ENCODE results near the gene BAK1. TPM values are rescaled to one million over a fixed set of nuclear protein-coding genes. Genes with fewer than 3 reads are reported as not detected.

The BAK1 gene
- total and polyA plus RNA-seq, 2 experiments from 2014 or later, result 18.6 to 33.1 TPM

DNA sequence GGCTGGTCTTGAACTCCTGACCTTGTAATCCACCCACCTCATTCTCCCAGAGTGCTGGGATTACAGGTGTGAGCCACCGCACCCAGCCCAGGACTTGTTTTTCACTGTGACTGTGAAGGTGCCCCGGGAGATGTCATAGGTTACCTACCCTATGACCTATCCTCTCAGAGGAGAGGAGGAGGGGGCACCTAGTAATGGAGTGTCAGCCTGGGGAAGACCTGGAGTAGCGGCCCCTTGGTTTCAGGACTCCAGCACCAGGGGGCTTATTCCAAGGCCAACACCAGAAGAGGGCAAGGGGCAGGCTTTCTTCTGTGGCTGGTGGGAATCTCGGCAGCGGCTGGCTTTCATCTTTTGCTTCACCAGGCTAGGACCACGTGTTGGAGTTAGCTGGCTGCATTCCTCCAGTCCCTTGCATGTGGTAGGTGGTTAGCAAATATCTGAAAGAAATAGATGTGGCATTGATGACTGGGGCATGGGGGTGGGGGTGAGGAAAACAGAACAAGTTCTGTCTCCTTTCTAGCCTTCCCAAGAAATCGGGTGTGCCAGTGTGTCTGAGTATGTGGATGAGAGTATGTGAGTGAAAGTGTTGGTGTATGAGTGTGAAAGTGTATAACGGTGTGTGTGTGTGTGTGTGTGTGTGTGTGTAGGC lies 33.2 kb upstream of the BAK1 start:
- WGBS (ENCODE audit: low lambda C conversion rate, missing lambda C conversion rate), result 71% methylated on average over 8 of the region's 8 CpGs
- Histone ChIP-seq H3K4me1 (ENCODE audit: insufficient read depth) (peaks cover 10% of the 10 kb centered on the region), H3K4me3 (no peak overlapping the region), H3K27me3 (no peaks in the 10 kb centered on the region), H3K27ac (no peak overlapping the region), H3K9me2 (replicated peaks; ENCODE audit: insufficient read depth) (no peaks in the 10 kb centered on the region), H3K36me3 (replicated peaks; ENCODE audit: insufficient read depth, low read depth) (no peaks in the 10 kb centered on the region), H3K9me3 (ENCODE audit: low read depth) (no peaks in the 10 kb centered on the region), H2AFZ (no peak overlapping the region), H3K4me2 (no peak overlapping the region), H4K20me1 (ENCODE audit: insufficient read depth, poor library complexity, severe bottlenecking) (no peaks in the 10 kb centered on the region), H3K79me2 (no peaks in the 10 kb centered on the region)
- DNase-seq (ENCODE audit: low spot score), result no peak
- TF ChIP-seq, protein P1, sequence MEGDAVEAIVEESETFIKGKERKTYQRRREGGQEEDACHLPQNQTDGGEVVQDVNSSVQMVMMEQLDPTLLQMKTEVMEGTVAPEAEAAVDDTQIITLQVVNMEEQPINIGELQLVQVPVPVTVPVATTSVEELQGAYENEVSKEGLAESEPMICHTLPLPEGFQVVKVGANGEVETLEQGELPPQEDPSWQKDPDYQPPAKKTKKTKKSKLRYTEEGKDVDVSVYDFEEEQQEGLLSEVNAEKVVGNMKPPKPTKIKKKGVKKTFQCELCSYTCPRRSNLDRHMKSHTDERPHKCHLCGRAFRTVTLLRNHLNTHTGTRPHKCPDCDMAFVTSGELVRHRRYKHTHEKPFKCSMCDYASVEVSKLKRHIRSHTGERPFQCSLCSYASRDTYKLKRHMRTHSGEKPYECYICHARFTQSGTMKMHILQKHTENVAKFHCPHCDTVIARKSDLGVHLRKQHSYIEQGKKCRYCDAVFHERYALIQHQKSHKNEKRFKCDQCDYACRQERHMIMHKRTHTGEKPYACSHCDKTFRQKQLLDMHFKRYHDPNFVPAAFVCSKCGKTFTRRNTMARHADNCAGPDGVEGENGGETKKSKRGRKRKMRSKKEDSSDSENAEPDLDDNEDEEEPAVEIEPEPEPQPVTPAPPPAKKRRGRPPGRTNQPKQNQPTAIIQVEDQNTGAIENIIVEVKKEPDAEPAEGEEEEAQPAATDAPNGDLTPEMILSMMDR (IDR thresholded peaks at IDR 0.05; ENCODE audit: poor library complexity), result no peak
- no peak for TF ChIP-seq EZH2phosphoT487 (IDR thresholded peaks at IDR 0.05; ENCODE audit: low read depth, severe bottlenecking, unreplicated experiment)

DNA sequence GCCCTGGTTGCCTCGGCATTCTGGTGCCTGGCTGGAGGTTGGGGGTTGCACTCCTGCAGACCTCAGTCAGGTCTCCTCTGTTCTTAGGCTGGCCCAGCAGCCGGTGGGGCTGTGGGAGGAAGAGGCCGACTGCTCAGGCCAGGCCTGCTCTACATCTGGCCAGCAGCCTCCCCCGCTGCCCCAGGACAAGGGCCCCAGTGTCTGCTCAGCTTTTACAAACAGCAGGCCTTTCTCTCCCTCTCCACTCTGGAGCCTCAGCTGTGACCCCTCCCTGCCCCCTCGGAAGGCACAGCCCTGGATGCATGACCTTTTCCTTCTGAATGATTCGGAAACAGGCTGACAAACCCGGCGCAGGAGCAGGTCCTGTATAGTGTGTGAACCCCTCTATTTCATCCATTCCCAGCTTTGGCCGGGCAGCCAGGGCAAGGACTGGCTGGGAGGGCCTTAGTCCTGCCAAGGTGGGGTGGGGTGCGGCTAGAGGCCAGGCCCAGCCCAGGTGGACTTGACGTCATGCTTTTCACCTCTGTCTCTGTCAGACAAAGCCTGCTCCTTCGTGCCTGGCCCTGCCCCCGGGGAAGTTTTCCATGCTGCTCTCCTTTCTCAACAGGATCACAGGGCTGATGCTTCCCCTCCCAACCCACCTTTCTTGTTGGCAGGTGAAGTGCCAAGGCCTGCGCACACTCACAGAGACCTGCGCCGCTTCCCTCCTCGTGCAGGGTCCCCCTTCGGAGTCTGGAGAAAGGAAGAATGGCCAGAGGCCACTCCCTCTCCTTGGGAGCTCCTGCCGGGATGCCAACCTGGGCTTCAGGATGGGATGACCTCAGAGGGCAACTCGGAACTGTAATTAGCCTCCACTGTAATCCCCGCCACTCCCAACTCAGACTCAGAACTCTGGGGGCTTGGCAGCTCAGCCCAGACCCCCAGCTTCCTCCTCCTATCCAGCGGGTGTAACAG lies 31.0 kb upstream of the BAK1 start:
- peaks cover 10% of the 10 kb centered on the region for H3K4me1 ChIP-seq (ENCODE audit: insufficient read depth)
- WGBS (ENCODE audit: low lambda C conversion rate, missing lambda C conversion rate), result 61% methylated on average over 22 of the region's 22 CpGs
- no peaks in the 10 kb centered on the region for H3K36me3 ChIP-seq (replicated peaks; ENCODE audit: insufficient read depth, low read depth)
- H3K79me2 ChIP-seq, result no peaks in the 10 kb centered on the region
- H3K9me2 ChIP-seq (replicated peaks; ENCODE audit: insufficient read depth), result no peaks in the 10 kb centered on the region
- DNase-seq (ENCODE audit: low spot score), result no peak
- TF ChIP-seq, protein P1 (IDR thresholded peaks at IDR 0.05; ENCODE audit: poor library complexity), result no peak
- TF ChIP-seq EZH2 (IDR thresholded peaks at IDR 0.05; ENCODE audit: borderline replicate concordance), result no peak
- no peak for TF ChIP-seq EZH2phosphoT487 (IDR thresholded peaks at IDR 0.05; ENCODE audit: low read depth, severe bottlenecking, unreplicated experiment)
- H3K4me2 ChIP-seq, result no peak overlapping the region
- no peak overlapping the region for H2AFZ ChIP-seq
- H3K4me3 ChIP-seq, result no peak overlapping the region
- no peaks in the 10 kb centered on the region for H4K20me1 ChIP-seq (ENCODE audit: insufficient read depth, poor library complexity, severe bottlenecking)
- peak overlapping the region; percentile 31 for H3K27ac ChIP-seq
- no peaks in the 10 kb centered on the region for H3K27me3 ChIP-seq
- no peaks in the 10 kb centered on the region for H3K9me3 ChIP-seq (ENCODE audit: low read depth)

DNA sequence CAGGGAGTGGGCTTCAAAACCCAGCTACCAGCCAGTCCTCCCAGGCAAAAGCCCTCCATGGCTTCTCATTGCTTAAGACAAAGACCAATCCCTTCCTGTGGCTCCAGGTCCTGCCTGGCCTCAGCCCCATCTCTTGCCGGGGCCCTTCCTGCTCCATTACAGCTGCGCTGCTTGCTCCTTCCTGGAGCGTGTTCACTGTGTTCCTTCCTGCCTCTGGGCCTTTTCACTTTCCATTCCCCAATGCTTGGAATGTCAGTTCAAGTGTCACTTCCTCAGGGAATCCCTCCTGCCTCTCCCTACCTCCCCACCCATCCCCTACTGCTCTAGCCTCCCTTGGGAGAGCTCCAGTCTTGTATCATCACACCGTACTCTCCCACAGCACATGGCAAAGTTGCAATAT lies 30.0 kb upstream of the BAK1 start:
- no peak for DNase-seq (ENCODE audit: low spot score)
- Histone ChIP-seq H3K4me1 (ENCODE audit: insufficient read depth) (peaks cover 10% of the 10 kb centered on the region), H2AFZ (no peak overlapping the region), H3K4me2 (no peak overlapping the region), H3K27ac (no peak overlapping the region), H4K20me1 (ENCODE audit: insufficient read depth, poor library complexity, severe bottlenecking) (no peaks in the 10 kb centered on the region), H3K27me3 (no peaks in the 10 kb centered on the region), H3K36me3 (replicated peaks; ENCODE audit: insufficient read depth, low read depth) (no peaks in the 10 kb centered on the region), H3K9me3 (ENCODE audit: low read depth) (no peaks in the 10 kb centered on the region), H3K79me2 (no peaks in the 10 kb centered on the region), H3K9me2 (replicated peaks; ENCODE audit: insufficient read depth) (no peaks in the 10 kb centered on the region), H3K4me3 (no peak overlapping the region)
- TF ChIP-seq EZH2phosphoT487 (IDR thresholded peaks at IDR 0.05; ENCODE audit: low read depth, severe bottlenecking, unreplicated experiment), result no peak
- TF ChIP-seq, protein P1 (IDR thresholded peaks at IDR 0.05; ENCODE audit: poor library complexity), result no peak
- no peak for TF ChIP-seq EZH2 (IDR thresholded peaks at IDR 0.05; ENCODE audit: borderline replicate concordance)
- 72% methylated on average over 4 of the region's 4 CpGs for WGBS (ENCODE audit: low lambda C conversion rate, missing lambda C conversion rate)

Measured in hepatocyte (in vitro differentiated cells).